ENCODE results near the gene OPN1SW. TPM values are rescaled to one million over a fixed set of nuclear protein-coding genes. Genes with fewer than 3 reads are reported as not detected.

The OPN1SW gene
- not detected for total RNA-seq
- long read RNA-seq, result 0 reads

- TF ChIP-seq, protein P1, sequence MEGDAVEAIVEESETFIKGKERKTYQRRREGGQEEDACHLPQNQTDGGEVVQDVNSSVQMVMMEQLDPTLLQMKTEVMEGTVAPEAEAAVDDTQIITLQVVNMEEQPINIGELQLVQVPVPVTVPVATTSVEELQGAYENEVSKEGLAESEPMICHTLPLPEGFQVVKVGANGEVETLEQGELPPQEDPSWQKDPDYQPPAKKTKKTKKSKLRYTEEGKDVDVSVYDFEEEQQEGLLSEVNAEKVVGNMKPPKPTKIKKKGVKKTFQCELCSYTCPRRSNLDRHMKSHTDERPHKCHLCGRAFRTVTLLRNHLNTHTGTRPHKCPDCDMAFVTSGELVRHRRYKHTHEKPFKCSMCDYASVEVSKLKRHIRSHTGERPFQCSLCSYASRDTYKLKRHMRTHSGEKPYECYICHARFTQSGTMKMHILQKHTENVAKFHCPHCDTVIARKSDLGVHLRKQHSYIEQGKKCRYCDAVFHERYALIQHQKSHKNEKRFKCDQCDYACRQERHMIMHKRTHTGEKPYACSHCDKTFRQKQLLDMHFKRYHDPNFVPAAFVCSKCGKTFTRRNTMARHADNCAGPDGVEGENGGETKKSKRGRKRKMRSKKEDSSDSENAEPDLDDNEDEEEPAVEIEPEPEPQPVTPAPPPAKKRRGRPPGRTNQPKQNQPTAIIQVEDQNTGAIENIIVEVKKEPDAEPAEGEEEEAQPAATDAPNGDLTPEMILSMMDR (IDR thresholded peaks at IDR 0.05), result no peak
- Histone ChIP-seq H3K4me3 (no peak within 1 kb of the TSS), H3K4me1 (no peaks in the 10 kb centered on the region), H3K27ac (no peak within 1 kb of the TSS), H3K36me3 (peaks cover 28% of the 10 kb centered on the region), H3K9me3 (no peaks in the 10 kb centered on the region), H3K27me3 (no peaks in the 10 kb centered on the region)
- ATAC-seq (no peak), DNase-seq (no peak)
- intact Hi-C loops (cut with DNase I), result no loop called here
Observed at GRCh38 chr7:128775744-128776474, at the start of gene OPN1SW. Gene OPN1SW (minus strand): TSS chr7:128775794. CDS start chr7:128775781, 13 bp downstream.

GRCh38 chr7:128821724-128822123 lies 46.1 kb upstream of the OPN1SW start:
- Histone ChIP-seq H3K4me1 (no peaks in the 10 kb centered on the region), H3K36me3 (no peaks in the 10 kb centered on the region), H3K27ac (no peak overlapping the region), H3K4me3 (no peak overlapping the region), H3K27me3 (peaks cover 5% of the 10 kb centered on the region), H3K9me3 (no peaks in the 10 kb centered on the region)
- no peak for DNase-seq
- ATAC-seq, result no peak
- intact Hi-C loops (cut with DNase I), result no loop called here
- TF ChIP-seq, protein P1 (IDR thresholded peaks at IDR 0.05), result no peak

- H3K36me3 ChIP-seq, result no peaks in the 10 kb centered on the region
- no peak for DNase-seq
- intact Hi-C loops (cut with DNase I), result no loop called here
- ATAC-seq, result no peak
- no peak overlapping the region for H3K4me3 ChIP-seq
- no peaks in the 10 kb centered on the region for H3K9me3 ChIP-seq
- TF ChIP-seq, protein P1 (IDR thresholded peaks at IDR 0.05), result no peak
- H3K4me1 ChIP-seq, result no peaks in the 10 kb centered on the region
- peaks cover 5% of the 10 kb centered on the region for H3K27me3 ChIP-seq
- H3K27ac ChIP-seq, result no peak overlapping the region
Observed at GRCh38 chr7:128818694-128819093, 43.1 kb upstream of the OPN1SW start.

DNA sequence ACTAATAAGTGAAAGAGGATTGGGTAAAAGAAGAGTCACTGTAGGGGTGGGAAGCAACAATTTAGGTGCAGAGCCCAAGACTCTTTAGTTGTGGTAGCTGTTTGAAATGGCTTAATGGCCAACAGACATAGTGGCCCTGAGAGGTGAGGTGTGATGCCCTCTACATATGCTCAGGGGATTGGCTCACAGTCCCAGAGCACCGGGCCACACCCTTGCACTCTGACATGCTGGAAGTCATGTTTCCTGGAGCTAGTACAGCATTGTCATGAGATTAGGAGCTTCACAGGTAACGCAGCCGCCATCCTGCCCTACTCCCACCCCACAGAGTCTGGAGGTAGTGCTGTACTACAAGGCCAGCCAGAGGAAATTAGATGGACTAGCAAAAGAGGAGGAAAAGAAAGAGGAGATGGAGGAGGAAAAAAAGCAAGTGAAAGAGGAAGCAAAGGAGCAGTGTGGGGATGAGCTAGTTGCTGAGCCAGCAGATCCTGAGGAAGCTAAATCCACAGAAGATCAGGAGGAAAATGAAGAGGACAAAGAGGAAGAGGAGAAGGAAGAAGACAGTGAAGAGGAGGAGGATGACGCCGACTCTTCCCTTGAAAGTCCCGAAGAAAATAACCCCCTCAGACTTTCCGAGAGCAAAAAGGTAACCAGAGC lies 39.8 kb upstream of the OPN1SW start:
- TF ChIP-seq, protein P1 (IDR thresholded peaks at IDR 0.05), result no peak
- Histone ChIP-seq H3K27ac (no peak overlapping the region), H3K4me3 (no peak overlapping the region), H3K4me1 (no peaks in the 10 kb centered on the region), H3K9me3 (no peaks in the 10 kb centered on the region), H3K36me3 (no peaks in the 10 kb centered on the region), H3K27me3 (peaks cover 5% of the 10 kb centered on the region)
- intact Hi-C loops (cut with DNase I), result no loop called here
- ATAC-seq, result peak; percentile 46
- no peak for DNase-seq

GRCh38 chr7:128814499-128814898 lies 38.9 kb upstream of the OPN1SW start:
- Histone ChIP-seq H3K27me3 (peaks cover 5% of the 10 kb centered on the region), H3K9me3 (no peaks in the 10 kb centered on the region), H3K36me3 (no peaks in the 10 kb centered on the region), H3K4me3 (no peak overlapping the region), H3K27ac (no peak overlapping the region), H3K4me1 (no peaks in the 10 kb centered on the region)
- no peak for ATAC-seq
- intact Hi-C loops (cut with DNase I), result no loop called here
- no peak for DNase-seq
- TF ChIP-seq, protein P1 (IDR thresholded peaks at IDR 0.05), result no peak

Measured in upper lobe of right lung (tissue), 1 donor.